Activated T-helper 2 cell treated with anti-CD3 and anti-CD28 coated beads, Interferon-gamma antibody, Interleukin-2, Interleukin-4, amounts not matched to agents 10 μg/mL and 5 μg/mL and 100 μg/mL, durations not matched to agents 14 hours and 24 hours and 36 hours (primary cell): ENCODE measurements around the gene CDH16. TPM values are rescaled to one million over a fixed set of nuclear protein-coding genes. Genes with fewer than 3 reads are reported as not detected.
"Not testable (repeated sequence)": the region's sequence is repeated elsewhere in the genome, so short reads cannot be mapped to it uniquely, and the experiment has no call there.

Source experiments
- DNase-seq: peaks from one replicate; pipeline ENCODE4 v3.0.0; 2021; ENCODE audit warnings: low spot score
- H3K27ac Mint-ChIP-seq: one replicate; pipeline ENCODE4 v1.8.0; 2021; ENCODE audit warnings: mixed read lengths
- H3K27me3 Mint-ChIP-seq: one replicate; pipeline ENCODE4 v1.8.0; 2021; ENCODE audit warnings: low read depth, mixed read lengths
- H3K36me3 Mint-ChIP-seq: one replicate; pipeline ENCODE4 v1.8.0; 2021; ENCODE audit warnings: low read depth, mixed read lengths
- H3K4me1 Mint-ChIP-seq: one replicate; pipeline ENCODE4 v1.8.0; 2021; ENCODE audit warnings: low read depth, mixed read lengths
- H3K4me3 Mint-ChIP-seq: one replicate; pipeline ENCODE4 v1.8.0; 2021; ENCODE audit warnings: low read depth, mild to moderate bottlenecking, moderate library complexity, mixed read lengths
- H3K9me3 Mint-ChIP-seq: one replicate; pipeline ENCODE4 v1.8.0; 2021; ENCODE audit warnings: mixed read lengths
- intact Hi-C: fragments of 100-400 bp; cut with micrococcal nuclease; formaldehyde crosslinking; loops from one replicate; pipeline ENCODE4 v1.15.1; 2023
- total RNA-seq: library from RNA; stranded (reverse); gene quantifications from 2 replicates; pipeline ENCODE4 v1.2.3, GENCODE V29; 2022

The CDH16 gene, protein sequence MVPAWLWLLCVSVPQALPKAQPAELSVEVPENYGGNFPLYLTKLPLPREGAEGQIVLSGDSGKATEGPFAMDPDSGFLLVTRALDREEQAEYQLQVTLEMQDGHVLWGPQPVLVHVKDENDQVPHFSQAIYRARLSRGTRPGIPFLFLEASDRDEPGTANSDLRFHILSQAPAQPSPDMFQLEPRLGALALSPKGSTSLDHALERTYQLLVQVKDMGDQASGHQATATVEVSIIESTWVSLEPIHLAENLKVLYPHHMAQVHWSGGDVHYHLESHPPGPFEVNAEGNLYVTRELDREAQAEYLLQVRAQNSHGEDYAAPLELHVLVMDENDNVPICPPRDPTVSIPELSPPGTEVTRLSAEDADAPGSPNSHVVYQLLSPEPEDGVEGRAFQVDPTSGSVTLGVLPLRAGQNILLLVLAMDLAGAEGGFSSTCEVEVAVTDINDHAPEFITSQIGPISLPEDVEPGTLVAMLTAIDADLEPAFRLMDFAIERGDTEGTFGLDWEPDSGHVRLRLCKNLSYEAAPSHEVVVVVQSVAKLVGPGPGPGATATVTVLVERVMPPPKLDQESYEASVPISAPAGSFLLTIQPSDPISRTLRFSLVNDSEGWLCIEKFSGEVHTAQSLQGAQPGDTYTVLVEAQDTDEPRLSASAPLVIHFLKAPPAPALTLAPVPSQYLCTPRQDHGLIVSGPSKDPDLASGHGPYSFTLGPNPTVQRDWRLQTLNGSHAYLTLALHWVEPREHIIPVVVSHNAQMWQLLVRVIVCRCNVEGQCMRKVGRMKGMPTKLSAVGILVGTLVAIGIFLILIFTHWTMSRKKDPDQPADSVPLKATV
- total RNA-seq: not detected in 2 replicates

DNA sequence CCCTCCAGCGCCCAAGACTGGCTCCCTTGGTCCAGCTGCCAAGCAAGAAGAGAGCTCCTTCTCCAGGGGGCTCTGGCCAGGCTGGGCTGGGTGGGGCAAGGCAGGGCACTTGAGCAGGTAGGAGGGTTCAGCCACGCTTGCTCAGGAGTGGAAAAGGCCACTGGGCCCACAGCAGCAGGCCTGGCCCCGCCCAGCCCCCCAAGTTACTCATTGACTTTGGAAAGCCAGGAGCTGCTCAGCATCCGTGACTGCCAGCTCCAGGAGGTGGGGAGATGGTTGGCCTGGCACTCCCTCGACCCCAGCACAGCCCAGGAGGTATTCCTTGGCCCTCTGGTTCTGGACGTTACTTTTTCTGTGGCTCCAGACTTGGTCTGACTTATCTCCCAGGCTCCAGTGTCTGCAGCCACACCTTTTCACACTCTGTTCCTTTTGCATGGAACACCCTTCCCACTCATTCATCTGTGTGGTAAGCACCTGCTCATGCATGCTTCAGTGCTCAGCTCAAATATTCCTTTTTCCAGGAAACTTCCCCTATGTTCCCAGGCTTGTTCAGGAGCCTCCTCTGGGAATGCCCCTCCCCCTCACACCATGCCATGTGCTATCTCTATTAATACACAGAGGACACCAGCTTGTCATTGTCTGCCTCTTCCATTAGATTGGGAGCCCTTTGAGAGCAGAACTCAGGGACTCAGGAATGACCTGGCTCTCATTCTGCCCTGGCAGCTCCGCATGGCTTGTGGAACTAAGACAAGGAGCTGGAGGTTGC, at the start of gene CDH16:
Gene CDH16, minus strand, starts transcription at position 83 of the 766 bp plus-strand sequence. CDS start 820 bp downstream, outside the sequence.
- intact Hi-C loops: no loop called here
- no peak within 1 kb of the TSS for H3K4me3 Mint-ChIP-seq
- DNase-seq: no peak
- H3K36me3 Mint-ChIP-seq: no peaks in the 10 kb centered on the region
- peaks cover 26% of the 10 kb centered on the region for H3K27me3 Mint-ChIP-seq
- no peak within 1 kb of the TSS for H3K27ac Mint-ChIP-seq
- H3K9me3 Mint-ChIP-seq: no peaks in the 10 kb centered on the region
- H3K4me1 Mint-ChIP-seq: peaks cover 4% of the 10 kb centered on the region

DNA sequence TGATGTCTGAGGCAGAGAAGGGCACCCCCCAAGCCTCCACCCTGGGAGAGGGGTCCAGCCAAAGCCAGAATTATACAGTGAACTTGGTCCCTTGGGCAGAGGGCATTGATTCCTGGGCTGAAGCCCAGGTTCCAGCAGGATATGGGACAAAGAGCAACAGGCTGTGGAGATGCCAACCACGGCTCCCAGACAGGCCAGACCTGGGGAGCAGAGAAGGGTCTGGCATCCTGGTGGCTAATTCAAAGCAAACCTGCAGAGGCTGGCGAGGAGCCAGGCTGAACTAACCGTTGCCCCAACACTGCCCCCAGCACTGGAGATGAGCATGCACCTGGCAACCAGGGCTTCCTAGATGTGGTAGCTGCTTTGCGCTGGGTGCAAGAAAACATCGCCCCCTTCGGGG, 45.4 kb upstream of the CDH16 start:
- Mint-ChIP-seq H3K9me3 (no peaks in the 10 kb centered on the region), H3K27ac (no peak overlapping the region), H3K4me1 (peaks cover 11% of the 10 kb centered on the region), H3K27me3 (no peaks in the 10 kb centered on the region), H3K4me3 (no peak overlapping the region), H3K36me3 (no peaks in the 10 kb centered on the region)
- intact Hi-C loops: loop anchor here (10.0 kb wide), 1 partner anchor 59 kb away; no protein-coding TSS in a partner anchor
- DNase-seq: no peak

DNA sequence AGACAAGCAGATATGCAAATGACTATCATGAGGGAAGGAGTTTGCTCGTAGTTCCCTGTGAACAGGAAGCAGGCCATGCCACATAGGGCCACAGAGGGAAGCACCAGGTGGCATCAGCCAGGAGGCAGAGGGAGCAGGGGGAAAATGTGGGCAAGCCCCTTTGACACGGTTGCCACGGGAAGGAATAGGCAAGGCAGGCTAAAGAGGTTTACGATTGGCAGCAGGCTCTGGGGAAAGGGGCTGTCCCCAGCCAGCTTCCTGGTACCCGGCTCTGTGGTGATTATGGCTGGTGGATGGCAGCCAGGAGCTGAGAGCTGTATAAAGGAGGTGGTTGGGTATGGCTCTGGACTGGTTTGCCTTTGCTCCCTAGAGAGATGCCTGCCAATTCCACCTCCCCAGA, 43.2 kb upstream of the CDH16 start:
- peak overlapping the region; percentile 81 for H3K27ac Mint-ChIP-seq
- no peaks in the 10 kb centered on the region for H3K36me3 Mint-ChIP-seq
- intact Hi-C loops: loop anchor here (10.0 kb wide), 1 partner anchor 57 kb away; no protein-coding TSS in a partner anchor
- H3K4me3 Mint-ChIP-seq: peak overlapping the region; percentile 82
- DNase-seq: no peak
- H3K9me3 Mint-ChIP-seq: no peaks in the 10 kb centered on the region
- H3K27me3 Mint-ChIP-seq: no peaks in the 10 kb centered on the region
- peaks cover 21% of the 10 kb centered on the region for H3K4me1 Mint-ChIP-seq

DNA sequence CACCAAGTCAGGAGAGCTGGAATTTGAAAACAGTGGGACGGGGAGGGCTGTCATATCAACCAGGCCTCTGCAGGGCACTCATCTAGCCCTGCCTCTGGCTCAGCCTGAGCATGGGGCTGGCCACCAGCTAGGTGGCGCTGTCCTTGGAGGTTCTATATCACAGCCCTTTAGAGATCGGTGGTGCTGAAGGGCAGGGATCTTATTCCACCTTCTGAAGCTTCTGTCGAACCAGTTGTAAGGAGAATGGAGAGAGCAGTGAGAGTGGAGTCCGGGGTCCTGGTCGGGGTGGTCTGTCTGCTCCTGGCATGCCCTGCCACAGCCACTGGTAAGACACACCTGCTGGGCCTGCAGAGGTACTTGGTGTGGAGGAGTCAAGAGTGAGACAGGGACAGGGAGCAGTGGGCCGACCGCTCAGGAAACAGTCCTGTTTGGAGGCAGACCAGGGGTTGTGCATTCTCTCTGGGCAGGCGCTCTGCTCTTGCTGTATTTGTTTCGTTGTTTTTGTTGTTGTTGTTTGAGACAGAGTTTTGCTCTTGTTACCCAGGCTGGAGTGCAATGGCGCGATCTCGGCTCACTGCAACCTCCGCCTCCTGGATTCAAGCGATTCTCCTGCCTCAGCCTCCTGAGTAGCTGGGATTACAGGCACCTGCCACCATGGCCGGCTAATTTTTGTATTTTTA, 42.5 kb upstream of the CDH16 start, which contains the start of gene CES3:
Gene CES3, plus strand, starts transcription at position 202 of the 680 bp plus-strand sequence. Its CDS starts 42 bp downstream, at position 244.
- Mint-ChIP-seq H3K36me3 (no peaks in the 10 kb centered on the region), H3K4me1 (peaks cover 21% of the 10 kb centered on the region), H3K27me3 (no peaks in the 10 kb centered on the region), H3K27ac (peak within 1 kb of the TSS; percentile 81), H3K9me3 (no peaks in the 10 kb centered on the region), H3K4me3 (peak within 1 kb of the TSS; percentile 82)
- intact Hi-C loops: loop anchor here (10.0 kb wide), 1 partner anchor 56 kb away; no protein-coding TSS in a partner anchor
- peak; percentile 66 for DNase-seq

DNA sequence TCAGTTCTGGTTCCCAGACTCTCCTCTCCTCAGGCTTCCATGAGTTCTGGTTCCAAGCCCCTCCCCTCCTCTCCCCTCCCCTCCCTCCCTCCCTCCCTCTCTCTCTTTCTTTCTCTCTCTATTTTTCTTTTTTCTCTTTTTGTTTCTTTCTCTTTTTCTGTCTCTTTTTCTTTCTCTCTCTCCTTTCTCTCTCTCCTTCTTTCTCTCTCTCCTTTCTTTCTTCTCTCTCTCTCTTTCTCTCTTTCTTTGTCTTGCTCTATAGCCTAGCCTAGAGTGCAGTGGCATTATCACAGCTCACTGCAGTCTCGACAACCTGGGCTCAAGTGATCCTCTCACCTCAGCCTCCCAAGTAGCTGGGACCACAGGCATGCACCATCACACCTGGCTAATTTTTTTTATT, 41.6 kb upstream of the CDH16 start:
- DNase-seq: no peak
- Mint-ChIP-seq H3K27me3 (no peaks in the 10 kb centered on the region), H3K9me3 (no peaks in the 10 kb centered on the region), H3K36me3 (no peaks in the 10 kb centered on the region), H3K27ac (no peak overlapping the region), H3K4me1 (peaks cover 21% of the 10 kb centered on the region), H3K4me3 (no peak overlapping the region)
- intact Hi-C loops: loop anchor here (10.0 kb wide), 1 partner anchor 55 kb away; no protein-coding TSS in a partner anchor

DNA sequence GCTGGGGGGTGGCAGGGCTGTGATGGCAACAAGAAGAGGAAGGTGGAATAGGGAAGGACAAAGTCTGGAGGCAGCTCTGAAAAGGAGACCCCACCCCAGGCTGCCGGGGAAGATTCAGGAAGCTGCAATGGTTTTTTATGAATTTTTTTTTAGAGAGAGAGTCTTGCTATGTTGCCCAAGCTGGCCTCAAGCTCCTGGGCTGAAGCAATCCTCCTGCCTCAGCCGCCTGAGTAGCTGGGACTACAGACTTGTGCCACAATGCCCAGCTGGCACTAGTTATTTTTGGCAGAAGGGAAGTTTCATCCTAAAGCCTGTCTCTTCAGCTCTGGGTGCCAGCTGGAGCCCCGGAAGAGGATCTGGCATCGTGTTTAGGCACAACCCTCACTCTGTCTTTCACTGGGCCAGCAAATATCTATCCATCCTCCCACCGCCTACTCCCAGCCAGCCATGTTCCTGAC, 41.0 kb upstream of the CDH16 start:
- intact Hi-C loops: loop anchor here (10.0 kb wide), 1 partner anchor 55 kb away; no protein-coding TSS in a partner anchor
- no peaks in the 10 kb centered on the region for H3K27me3 Mint-ChIP-seq
- no peaks in the 10 kb centered on the region for H3K9me3 Mint-ChIP-seq
- no peaks in the 10 kb centered on the region for H3K36me3 Mint-ChIP-seq
- no peak for DNase-seq
- H3K27ac Mint-ChIP-seq: no peak overlapping the region
- H3K4me1 Mint-ChIP-seq: peaks cover 21% of the 10 kb centered on the region
- H3K4me3 Mint-ChIP-seq: no peak overlapping the region

DNA sequence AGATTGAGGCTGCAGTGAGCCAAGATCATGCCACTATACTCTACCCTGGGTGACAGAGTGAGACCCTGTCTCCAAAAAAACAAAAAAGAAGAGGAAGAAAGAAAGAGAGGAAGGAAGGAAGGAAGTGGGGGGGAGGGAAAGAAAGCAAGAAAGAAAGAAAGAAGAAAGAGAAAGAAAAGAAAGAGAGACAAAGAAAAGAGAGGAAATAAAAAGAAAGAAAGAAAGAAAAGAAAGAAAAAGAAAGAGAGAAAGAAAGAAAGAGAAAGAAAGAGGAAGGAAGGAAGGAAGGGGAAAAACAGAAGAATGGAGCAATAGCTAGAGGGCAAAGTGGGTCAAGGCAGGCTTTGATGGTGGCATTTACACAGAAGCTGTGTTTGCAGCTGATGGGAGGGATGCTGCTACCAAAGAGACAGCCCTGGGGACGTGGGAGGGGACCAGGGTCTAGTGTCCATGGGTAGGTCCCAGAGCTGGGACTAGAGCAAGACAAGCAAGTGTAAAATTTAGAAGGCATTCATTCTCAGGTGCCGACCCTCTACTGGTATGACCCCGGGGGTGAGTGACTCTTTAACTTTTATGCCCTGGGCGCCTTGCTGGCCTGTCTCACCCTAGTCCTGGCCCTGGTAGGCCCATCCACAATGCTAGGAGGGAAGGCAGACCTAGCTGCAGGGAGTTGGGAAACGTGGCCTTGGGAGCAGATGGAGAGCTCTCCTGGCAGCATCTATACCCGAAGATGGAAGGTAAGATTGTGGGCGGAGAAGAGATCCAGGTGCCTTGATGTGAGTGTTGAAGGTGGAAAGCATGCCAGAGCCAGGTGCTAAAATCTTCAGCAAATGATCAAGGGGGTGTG, 40.4 kb upstream of the CDH16 start:
- no peak overlapping the region for H3K4me3 Mint-ChIP-seq
- H3K4me1 Mint-ChIP-seq: peaks cover 21% of the 10 kb centered on the region
- H3K9me3 Mint-ChIP-seq: no peaks in the 10 kb centered on the region
- intact Hi-C loops: no loop called here
- peak overlapping the region; percentile 9 for H3K27ac Mint-ChIP-seq
- H3K36me3 Mint-ChIP-seq: no peaks in the 10 kb centered on the region
- no peaks in the 10 kb centered on the region for H3K27me3 Mint-ChIP-seq
- no peak for DNase-seq

DNA sequence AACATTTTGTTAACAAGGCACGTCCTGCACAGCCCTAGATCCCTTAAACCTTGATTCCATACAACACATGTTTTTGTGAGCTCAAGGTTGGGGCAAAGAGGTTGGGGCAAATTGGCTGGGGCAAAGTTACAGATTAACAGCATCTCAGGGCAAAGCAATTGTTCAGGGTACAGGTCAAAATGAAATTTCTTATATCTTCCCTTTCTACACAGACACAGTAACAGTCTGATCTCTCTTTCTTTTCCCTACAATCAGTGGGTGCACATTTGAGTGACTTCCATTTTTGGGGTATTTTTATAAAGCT, 37.4 kb upstream of the CDH16 start:
- H3K4me1 Mint-ChIP-seq: peaks cover 16% of the 10 kb centered on the region
- H3K36me3 Mint-ChIP-seq, DNase-seq, H3K4me3 Mint-ChIP-seq, intact Hi-C loops, H3K27ac Mint-ChIP-seq, H3K9me3 Mint-ChIP-seq: not testable (repeated sequence)
- peaks cover 12% of the 10 kb centered on the region for H3K27me3 Mint-ChIP-seq

DNA sequence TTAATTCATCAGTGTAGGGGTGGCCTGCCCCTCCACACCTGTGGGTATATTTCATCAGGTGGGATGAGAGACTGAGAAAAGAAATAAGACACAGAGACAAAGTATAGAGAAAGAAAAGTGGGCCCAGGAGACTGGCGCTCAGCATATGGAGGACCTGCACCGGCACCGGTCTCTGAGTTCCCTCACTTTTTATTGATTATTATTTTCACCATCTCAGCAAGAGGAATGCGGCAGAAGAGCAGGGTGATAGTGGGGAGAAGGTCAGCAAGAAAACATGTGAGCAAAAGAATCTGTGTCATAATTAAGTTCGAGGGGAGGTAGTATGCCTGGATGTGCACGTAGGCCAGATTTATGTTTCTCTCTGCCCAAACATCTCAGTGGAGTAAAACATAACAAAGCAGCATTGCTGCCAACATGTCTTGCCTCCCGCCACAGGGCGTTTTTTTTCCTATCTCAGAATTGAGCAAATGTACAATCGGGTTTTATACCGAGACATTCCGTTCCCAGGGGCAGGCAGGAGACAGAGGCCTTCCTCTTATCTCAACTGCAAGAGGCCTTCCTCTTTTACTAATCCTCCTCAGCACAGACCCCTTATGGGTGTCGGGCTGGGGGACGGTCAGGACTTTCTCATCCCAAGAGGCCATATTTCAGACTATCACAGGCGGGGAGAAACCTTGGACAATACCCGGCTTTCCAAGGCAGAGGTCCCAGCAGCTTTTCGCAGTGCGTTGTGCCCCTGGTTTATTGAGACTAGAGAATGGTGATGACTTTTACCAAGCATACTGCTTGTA, 36.9 kb upstream of the CDH16 start:
- intact Hi-C loops: loop anchor here (2.0 kb wide), 2 partner anchors 59 to 229 kb away; no protein-coding TSS in a partner anchor
- not testable (repeated sequence) for DNase-seq, H3K27ac Mint-ChIP-seq, H3K36me3 Mint-ChIP-seq, H3K4me3 Mint-ChIP-seq, H3K9me3 Mint-ChIP-seq
- Mint-ChIP-seq H3K27me3 (peaks cover 13% of the 10 kb centered on the region), H3K4me1 (peaks cover 12% of the 10 kb centered on the region)

DNA sequence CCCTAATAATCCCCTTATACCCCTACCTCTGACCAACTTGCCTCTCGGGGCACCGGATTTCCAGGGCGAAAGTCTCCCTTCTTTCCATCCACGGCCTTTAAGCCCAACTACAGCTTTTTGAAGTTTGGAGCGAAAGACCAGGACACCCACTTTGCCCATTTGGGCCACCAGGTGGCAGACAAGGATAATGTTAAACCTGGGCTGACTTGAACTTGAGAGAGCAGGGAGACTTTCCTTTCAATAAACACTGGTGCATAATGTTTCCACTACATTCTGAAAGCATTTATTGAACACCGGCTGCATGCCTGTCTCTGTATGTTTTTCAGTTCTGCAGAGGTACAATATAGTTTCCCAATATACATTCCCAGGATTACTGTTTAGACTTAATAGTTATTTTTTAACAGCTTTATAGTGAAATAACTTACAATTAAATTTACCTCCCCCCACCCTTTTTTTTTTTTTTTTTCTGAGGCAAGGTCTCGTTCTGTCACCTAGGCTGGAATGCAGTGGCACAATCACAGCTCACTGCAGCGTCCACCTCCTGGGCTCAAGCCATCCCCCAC, 35.5 kb upstream of the CDH16 start:
- H3K27ac Mint-ChIP-seq: no peak overlapping the region
- H3K27me3 Mint-ChIP-seq: peaks cover 24% of the 10 kb centered on the region
- peak; percentile 72 for DNase-seq
- H3K9me3 Mint-ChIP-seq: no peaks in the 10 kb centered on the region
- no peaks in the 10 kb centered on the region for H3K36me3 Mint-ChIP-seq
- intact Hi-C loops: loop anchor here (2.0 kb wide), 2 partner anchors 61 to 231 kb away; no protein-coding TSS in a partner anchor
- H3K4me3 Mint-ChIP-seq: no peak overlapping the region
- H3K4me1 Mint-ChIP-seq: peaks cover 18% of the 10 kb centered on the region
